ENCODE measurements around the gene ZNF398. TPM values are rescaled to one million over a fixed set of nuclear protein-coding genes. Genes with fewer than 3 reads are reported as not detected.

The ZNF398 gene
- total and polyA plus RNA-seq, 2 of the 13 experiments (the other 11 are each of a cell fraction or from before 2014, with no cell fraction given), result 3.0 to 8.9 TPM

GRCh38 chr7:149125863-149126661, 21.2 kb upstream of the ZNF398 start, which contains the start of gene ZNF425 (continued):
- TF ChIP-seq SSRP1 (CRISPR knock-in tag; IDR thresholded peaks at IDR 0.05) (no peak), RXRB (CRISPR knock-in tag; IDR thresholded peaks at IDR 0.05; ENCODE audit: borderline replicate concordance) (peak; percentile 79), SMC3 (IDR thresholded peaks at IDR 0.05; ENCODE audit: low read length) (no peak; the same call in 1 of the 2 replicates), ZNF335 (CRISPR knock-in tag; IDR thresholded peaks at IDR 0.05) (peak; percentile 73; the same call in 1 of the 2 replicates), GLI4 (CRISPR knock-in tag; IDR thresholded peaks at IDR 0.05; ENCODE audit: borderline replicate concordance) (peak; percentile 15; the same call in 1 of the 2 replicates), NR2F6 (IDR thresholded peaks at IDR 0.05) (no peak), NR2F6 (CRISPR knock-in tag; IDR thresholded peaks at IDR 0.05) (peak; percentile 40; the same call in 1 of the 2 replicates), MXD4 (CRISPR knock-in tag; IDR thresholded peaks at IDR 0.05) (peak; percentile 62), ZSCAN22 (CRISPR knock-in tag; IDR thresholded peaks at IDR 0.05) (no peak), ZNF616 (CRISPR knock-in tag; IDR thresholded peaks at IDR 0.05; ENCODE audit: low read depth) (peak; percentile 83; the same call in 1 of the 2 replicates), SOX6 (IDR thresholded peaks at IDR 0.05) (no peak), SOX6 (CRISPR knock-in tag; IDR thresholded peaks at IDR 0.05) (peak; percentile 81), ZBTB39 (CRISPR knock-in tag; IDR thresholded peaks at IDR 0.05) (peak; percentile 62; the same call in 1 of the 2 replicates), AHDC1 (CRISPR knock-in tag; IDR thresholded peaks at IDR 0.05; ENCODE audit: borderline replicate concordance) (no peak), ZNF331 (CRISPR knock-in tag; IDR thresholded peaks at IDR 0.05) (peak; percentile 90; the same call in 1 of the 2 replicates), SYNCRIP (IDR thresholded peaks at IDR 0.05; ENCODE audit: insufficient read depth, low read depth, low read length) (no peak), AKAP8 (CRISPR knock-in tag; IDR thresholded peaks at IDR 0.05) (0 out of 2 replicates have a peak, but pooled peaks have one; percentile 42), RAD51 (IDR thresholded peaks at IDR 0.05; ENCODE audit: borderline replicate concordance) (no peak), JUND (CRISPR knock-in tag; IDR thresholded peaks at IDR 0.05) (peak; percentile 44; the same call in 1 of the 2 replicates), ZNF766 (CRISPR knock-in tag; IDR thresholded peaks at IDR 0.05; ENCODE audit: borderline replicate concordance) (peak; percentile 81; the same call in 1 of the 2 replicates), MYC (CRISPR knock-in tag; IDR thresholded peaks at IDR 0.05; ENCODE audit: borderline replicate concordance) (peak; percentile 87), GABPA (IDR thresholded peaks at IDR 0.05; ENCODE audit: low read depth, low read length) (peak; percentile 77), GABPA (CRISPR knock-in tag; IDR thresholded peaks at IDR 0.05; ENCODE audit: low read depth) (peak; percentile 84)
